ENCODE results near the gene HLA-DQA2.
"Not testable (repeated sequence)": the region's sequence is repeated elsewhere in the genome, so short reads cannot be mapped to it uniquely, and the experiment has no call there.

Gene HLA-DQA2

GRCh38 chr6:32779036-32779435, 37.8 kb downstream of the HLA-DQA2 start:
- DNase-seq (ENCODE audit: low spot score): no peak

- DNase-seq (ENCODE audit: low spot score): not testable (repeated sequence)
Measured at GRCh38 chr6:32782923-32783322, 41.7 kb downstream of the HLA-DQA2 start.

GRCh38 chr6:32785781-32786533, 44.8 kb downstream of the HLA-DQA2 start:
- DNase-seq (ENCODE audit: low spot score): peak; percentile 8

- no peak for DNase-seq (ENCODE audit: low spot score)
Measured at GRCh38 chr6:32790306-32790705, 49.1 kb downstream of the HLA-DQA2 start.

GRCh38 chr6:32792901-32793435, 51.8 kb downstream of the HLA-DQA2 start:
- no peak for DNase-seq (ENCODE audit: low spot score)

GRCh38 chr6:32794510-32794909, 53.3 kb downstream of the HLA-DQA2 start:
- no peak for DNase-seq (ENCODE audit: low spot score)

Measured in hematopoietic multipotent progenitor cell treated with erythropoietin and hydrocortisone succinate and interleukin-3 and kit ligand, for 15 days (in vitro differentiated cells).